ENCODE results near the gene PRICKLE4. TPM values are rescaled to one million over a fixed set of nuclear protein-coding genes. Genes with fewer than 3 reads are reported as not detected.
"Not testable (repeated sequence)": the region's sequence is repeated elsewhere in the genome, so short reads cannot be mapped to it uniquely, and the experiment has no call there.

PRICKLE4 gene
- total RNA-seq, 1 donor from 2014 or later, result 10.4 TPM

GRCh38 chr6:41798901-41799558 lies 18.4 kb downstream of the PRICKLE4 start:
- no peak for DNase-seq

- no peak for DNase-seq
These were observed 19.0 kb downstream of the PRICKLE4 start for GRCh38 chr6:41799559-41799911.

- DNase-seq, result peak; percentile 73
These were observed 20.8 kb downstream of the PRICKLE4 start for GRCh38 chr6:41801380-41801779.

- no peak for DNase-seq
These were observed 25.5 kb downstream of the PRICKLE4 start for GRCh38 chr6:41805830-41806774.

GRCh38 chr6:41811095-41811494 lies 30.5 kb downstream of the PRICKLE4 start:
- no peak for DNase-seq

GRCh38 chr6:41811946-41812345 lies 31.4 kb downstream of the PRICKLE4 start:
- DNase-seq, result not testable (repeated sequence)

- no peak for DNase-seq
These were observed 32.9 kb downstream of the PRICKLE4 start for GRCh38 chr6:41813469-41813868.

GRCh38 chr6:41813956-41814355 lies 33.4 kb downstream of the PRICKLE4 start:
- DNase-seq, result no peak

GRCh38 chr6:41814629-41815028 lies 34.0 kb downstream of the PRICKLE4 start:
- no peak for DNase-seq

- no peak for DNase-seq
These were observed 35.0 kb downstream of the PRICKLE4 start for GRCh38 chr6:41815587-41815986.

GRCh38 chr6:41818271-41819054 lies 37.9 kb downstream of the PRICKLE4 start:
- peak; percentile 61 for DNase-seq

GRCh38 chr6:41821266-41821665 lies 40.7 kb downstream of the PRICKLE4 start:
- DNase-seq, result no peak

- no peak for DNase-seq
These were observed 41.4 kb downstream of the PRICKLE4 start for GRCh38 chr6:41822021-41822420.

GRCh38 chr6:41823178-41823577 lies 42.6 kb downstream of the PRICKLE4 start:
- no peak for DNase-seq

GRCh38 chr6:41824571-41825569 lies 44.3 kb downstream of the PRICKLE4 start:
- DNase-seq, result peak; percentile 88

- DNase-seq, result no peak
These were observed 45.9 kb downstream of the PRICKLE4 start for GRCh38 chr6:41826343-41827022.

- no peak for DNase-seq
These were observed 51.7 kb downstream of the PRICKLE4 start for GRCh38 chr6:41832263-41832662.

GRCh38 chr6:41836022-41836659 lies 55.6 kb downstream of the PRICKLE4 start:
- DNase-seq, result no peak

GRCh38 chr6:41836660-41837052 lies 56.1 kb downstream of the PRICKLE4 start:
- DNase-seq, result no peak

Data from dermis blood vessel endothelial cell (primary cell).